NB4 (cell line): ENCODE data around the gene MGLL.

Experiments
- DNase-seq: peaks from one replicate; pipeline ENCODE4 v3.0.0; 2010; ENCODE audit warnings: low read depth
- H3K4me3 ChIP-seq: one replicate; pipeline ENCODE4 v1.5.1; 2011; ENCODE audit warnings: mild to moderate bottlenecking, low read depth, low read length, moderate library complexity
- MYC ChIP-seq: IDR thresholded peaks from 2 replicates; pipeline ENCODE4 v1.6.1; 2011; ENCODE audit warnings: low read depth, low read length
- POLR2A ChIP-seq: IDR thresholded peaks from 2 replicates; pipeline ENCODE4 v1.6.1; 2011; ENCODE audit warnings: mild to moderate bottlenecking; ENCODE audit not compliant: insufficient read length; ENCODE audit errors: extremely low read depth
- TF ChIP-seq, protein P1 (sequence below): IDR thresholded peaks from one replicate; pipeline ENCODE4 v1.5.1; 2012; ENCODE audit warnings: low read depth, low read length
- TF ChIP-seq, protein P2 (sequence below): IDR thresholded peaks from 2 replicates; pipeline ENCODE4 v1.6.1; 2011; ENCODE audit warnings: low read depth, low read length

MGLL gene

DNA sequence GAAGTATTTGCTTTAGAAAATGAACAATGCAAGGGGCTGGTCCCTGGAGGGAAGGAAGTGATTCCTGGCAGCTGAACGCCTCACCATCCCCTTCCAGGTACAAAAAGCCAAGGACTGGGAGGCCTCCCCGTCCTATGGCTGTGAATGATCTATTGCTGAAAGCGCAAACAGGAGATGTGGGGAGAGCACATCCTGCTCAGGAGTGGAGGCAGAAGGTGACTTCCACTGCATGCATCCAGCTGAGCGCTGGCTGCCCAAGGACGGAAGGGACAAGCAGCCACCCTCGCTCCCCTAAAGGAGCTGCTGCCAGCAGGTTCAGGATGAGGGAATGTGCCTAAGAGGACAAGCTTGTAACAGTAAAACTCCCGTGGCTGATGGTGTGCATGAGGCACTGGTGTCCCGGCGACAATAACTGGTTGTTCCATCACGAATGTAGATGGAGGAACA is 108.2 kb downstream of the MGLL start:
- no peak for DNase-seq
- TF ChIP-seq, protein P1, sequence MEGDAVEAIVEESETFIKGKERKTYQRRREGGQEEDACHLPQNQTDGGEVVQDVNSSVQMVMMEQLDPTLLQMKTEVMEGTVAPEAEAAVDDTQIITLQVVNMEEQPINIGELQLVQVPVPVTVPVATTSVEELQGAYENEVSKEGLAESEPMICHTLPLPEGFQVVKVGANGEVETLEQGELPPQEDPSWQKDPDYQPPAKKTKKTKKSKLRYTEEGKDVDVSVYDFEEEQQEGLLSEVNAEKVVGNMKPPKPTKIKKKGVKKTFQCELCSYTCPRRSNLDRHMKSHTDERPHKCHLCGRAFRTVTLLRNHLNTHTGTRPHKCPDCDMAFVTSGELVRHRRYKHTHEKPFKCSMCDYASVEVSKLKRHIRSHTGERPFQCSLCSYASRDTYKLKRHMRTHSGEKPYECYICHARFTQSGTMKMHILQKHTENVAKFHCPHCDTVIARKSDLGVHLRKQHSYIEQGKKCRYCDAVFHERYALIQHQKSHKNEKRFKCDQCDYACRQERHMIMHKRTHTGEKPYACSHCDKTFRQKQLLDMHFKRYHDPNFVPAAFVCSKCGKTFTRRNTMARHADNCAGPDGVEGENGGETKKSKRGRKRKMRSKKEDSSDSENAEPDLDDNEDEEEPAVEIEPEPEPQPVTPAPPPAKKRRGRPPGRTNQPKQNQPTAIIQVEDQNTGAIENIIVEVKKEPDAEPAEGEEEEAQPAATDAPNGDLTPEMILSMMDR, result no peak
- TF ChIP-seq MYC (no peak), POLR2A (no peak)
- TF ChIP-seq, protein P2, sequence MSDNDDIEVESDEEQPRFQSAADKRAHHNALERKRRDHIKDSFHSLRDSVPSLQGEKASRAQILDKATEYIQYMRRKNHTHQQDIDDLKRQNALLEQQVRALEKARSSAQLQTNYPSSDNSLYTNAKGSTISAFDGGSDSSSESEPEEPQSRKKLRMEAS, result no peak
- H3K4me3 ChIP-seq, result no peak overlapping the region

DNA sequence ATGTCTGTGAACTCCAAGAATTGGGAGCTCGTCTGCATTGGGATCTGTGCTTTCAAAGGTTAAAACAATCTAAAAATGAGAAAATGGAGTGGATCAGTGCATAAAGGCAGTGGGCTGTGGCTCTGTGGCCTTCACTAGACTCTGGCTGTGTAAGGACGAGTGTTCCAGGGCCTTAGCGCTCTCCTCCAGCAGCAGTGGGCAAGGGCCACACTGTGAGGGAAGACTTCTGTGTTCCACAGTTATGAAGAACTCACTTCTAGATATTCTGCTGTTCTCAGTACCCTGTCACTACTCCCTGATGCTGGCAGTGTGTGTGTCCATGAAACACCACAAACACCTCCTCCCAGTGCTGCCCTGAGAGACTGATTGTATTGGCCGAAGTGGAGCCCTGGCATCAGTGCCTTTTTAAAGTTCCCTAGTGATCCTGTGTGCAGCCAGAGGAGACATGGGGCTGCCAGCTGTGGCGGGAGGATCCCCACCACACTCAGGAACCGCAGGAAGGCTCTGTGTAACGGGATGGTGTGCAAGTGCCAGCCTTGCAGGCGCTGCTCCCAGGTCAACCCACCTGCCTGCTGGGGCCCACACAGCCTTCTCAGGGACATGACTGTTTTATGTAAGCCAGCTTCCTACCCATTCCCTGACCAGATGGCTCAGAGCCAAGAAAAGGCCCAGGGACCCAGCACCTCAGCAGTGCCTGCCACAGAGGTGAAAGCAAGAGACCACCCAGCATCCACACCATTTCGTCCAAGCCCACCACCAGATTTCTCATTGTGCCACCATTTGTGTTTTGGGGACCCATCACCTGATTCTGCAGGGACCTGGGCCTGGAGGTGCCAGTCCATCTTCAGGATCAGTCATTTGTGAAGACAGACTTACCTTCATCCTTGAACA is 109.2 kb downstream of the MGLL start:
- DNase-seq, result no peak
- TF ChIP-seq, protein P2, result no peak
- TF ChIP-seq MYC, result no peak
- no peak for TF ChIP-seq POLR2A
- TF ChIP-seq, protein P1, result no peak
- no peak overlapping the region for H3K4me3 ChIP-seq

DNA sequence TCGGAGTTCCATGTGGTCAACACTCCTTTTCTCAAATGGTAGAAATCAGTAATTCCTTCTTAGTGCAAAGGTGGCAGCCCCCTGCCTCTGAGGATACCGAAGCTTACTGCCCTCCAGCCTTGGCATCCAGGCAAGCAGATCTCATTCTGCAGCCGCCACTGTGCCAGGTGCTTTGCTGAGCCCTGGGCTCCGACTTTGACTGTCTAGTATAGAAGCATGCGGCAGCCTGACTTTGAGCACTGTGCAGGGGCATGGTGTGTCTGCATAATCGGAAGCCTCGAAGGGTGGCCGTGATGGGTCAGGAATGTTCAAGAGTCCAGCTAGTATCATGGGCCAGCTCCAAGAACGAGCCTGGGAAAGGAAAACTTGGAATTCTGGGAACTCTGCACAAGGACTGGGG is 109.9 kb downstream of the MGLL start:
- no peak for DNase-seq
- H3K4me3 ChIP-seq, result no peak overlapping the region
- no peak for TF ChIP-seq MYC

DNA sequence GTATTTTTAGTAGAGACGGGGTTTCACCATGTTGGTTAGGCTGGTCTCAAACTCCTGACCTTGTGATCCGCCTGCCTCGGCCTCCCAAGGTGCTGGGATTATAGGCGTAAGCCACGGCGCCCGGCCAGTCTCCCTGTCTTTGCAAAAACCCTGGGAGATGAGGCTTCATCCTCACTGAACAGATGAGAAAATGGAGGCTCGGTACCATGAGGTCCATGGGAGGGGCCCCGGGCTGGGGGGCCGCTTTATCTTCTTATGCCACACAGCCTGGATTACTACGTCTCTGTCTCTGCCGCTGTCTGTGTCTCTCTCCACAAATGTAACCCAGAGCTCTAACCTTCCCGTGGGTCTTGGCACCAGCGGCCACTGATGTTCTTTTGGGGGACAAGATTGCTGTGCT is 110.4 kb downstream of the MGLL start:
- H3K4me3 ChIP-seq, result no peak overlapping the region
- DNase-seq, result no peak
- TF ChIP-seq, protein P1, result no peak
- TF ChIP-seq, protein P2, result no peak
- no peak for TF ChIP-seq MYC
- no peak for TF ChIP-seq POLR2A

DNA sequence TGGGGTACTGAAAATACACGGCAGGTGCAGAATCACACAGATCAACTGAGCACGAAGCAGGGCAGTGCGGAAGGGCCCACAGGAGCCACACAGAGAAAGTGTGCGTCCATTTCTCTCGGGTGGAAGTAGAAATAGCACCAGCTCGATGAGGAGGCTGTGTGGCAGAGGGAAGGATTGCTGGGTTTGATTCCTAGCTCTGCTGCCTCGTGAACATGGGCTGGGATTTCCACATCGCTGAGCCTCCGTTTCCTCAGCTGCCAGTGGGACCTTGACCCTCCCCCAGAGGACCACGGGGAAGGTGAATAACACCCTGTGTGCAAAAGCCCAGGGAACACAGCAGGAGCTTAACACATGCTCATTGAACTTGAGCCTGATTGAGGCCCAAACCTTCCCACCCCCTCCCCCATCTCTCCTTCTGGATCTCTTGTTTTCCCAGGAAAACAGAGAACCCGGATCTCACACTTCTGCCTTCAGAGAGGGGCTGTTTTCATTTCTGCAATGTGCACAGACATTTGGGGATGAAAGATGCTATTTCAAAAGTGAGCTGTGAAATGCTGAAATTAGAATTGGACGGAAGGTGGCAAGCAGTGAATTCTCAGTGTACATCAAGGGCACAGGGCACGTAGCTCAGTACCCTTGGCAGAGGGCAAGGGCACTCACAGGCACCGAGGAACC is 111.2 kb downstream of the MGLL start:
- no peak for DNase-seq
- TF ChIP-seq MYC, result no peak
- TF ChIP-seq, protein P2, result no peak
- TF ChIP-seq, protein P1, result no peak
- no peak for TF ChIP-seq POLR2A
- no peak overlapping the region for H3K4me3 ChIP-seq
